Cardiac fibroblast (primary cell): ENCODE results near the gene RENBP.
A peak's percentile ranks its signal among the peaks of the same experiment; 100 is the strongest.

Experiments
- DNase-seq, 2 donors: peaks; one replicate each; pipeline versions ENCODE4 v3.0.0 to v3.0.0-alpha.2; 2010; ENCODE audit warnings: low read depth in 2 of 2
- H3K4me3 ChIP-seq, 2 donors: replicated peaks in 1 of 2; 1 replicate in 1 of 2; 2 replicates in 1 of 2; pipeline ENCODE4 v1.5.1; 2011; ENCODE audit warnings: low read depth in 2 of 2, low read length in 2 of 2, mild to moderate bottlenecking in 2 of 2, moderate library complexity in 1 of 2
- TF ChIP-seq, protein P1 (sequence below): IDR thresholded peaks from one replicate; pipeline ENCODE4 v1.5.1; 2011; ENCODE audit warnings: low read depth, mild to moderate bottlenecking, low read length, inconsistent platforms

The RENBP gene

DNA sequence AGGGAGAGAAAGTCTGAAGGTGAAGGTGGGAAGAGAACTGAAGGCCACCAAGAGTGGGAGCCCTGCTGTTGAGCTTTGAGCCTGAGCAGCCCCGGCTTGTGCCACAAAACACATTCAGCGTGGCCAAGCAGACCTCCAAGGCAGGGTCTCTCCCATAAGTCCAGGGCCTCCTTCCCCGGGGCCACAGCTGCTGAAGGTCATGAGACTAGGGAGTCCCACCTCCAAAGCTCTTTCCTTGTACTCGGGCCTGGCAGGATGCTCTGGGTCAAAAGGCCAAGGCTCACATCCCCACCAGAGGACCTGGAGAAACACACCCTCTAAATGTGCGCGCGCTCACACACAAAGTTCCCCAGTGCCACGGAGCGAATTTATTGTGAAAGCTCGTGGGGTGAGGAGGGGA is 14.9 kb downstream of the RENBP start:
- DNase-seq: no peak
- TF ChIP-seq, protein P1, sequence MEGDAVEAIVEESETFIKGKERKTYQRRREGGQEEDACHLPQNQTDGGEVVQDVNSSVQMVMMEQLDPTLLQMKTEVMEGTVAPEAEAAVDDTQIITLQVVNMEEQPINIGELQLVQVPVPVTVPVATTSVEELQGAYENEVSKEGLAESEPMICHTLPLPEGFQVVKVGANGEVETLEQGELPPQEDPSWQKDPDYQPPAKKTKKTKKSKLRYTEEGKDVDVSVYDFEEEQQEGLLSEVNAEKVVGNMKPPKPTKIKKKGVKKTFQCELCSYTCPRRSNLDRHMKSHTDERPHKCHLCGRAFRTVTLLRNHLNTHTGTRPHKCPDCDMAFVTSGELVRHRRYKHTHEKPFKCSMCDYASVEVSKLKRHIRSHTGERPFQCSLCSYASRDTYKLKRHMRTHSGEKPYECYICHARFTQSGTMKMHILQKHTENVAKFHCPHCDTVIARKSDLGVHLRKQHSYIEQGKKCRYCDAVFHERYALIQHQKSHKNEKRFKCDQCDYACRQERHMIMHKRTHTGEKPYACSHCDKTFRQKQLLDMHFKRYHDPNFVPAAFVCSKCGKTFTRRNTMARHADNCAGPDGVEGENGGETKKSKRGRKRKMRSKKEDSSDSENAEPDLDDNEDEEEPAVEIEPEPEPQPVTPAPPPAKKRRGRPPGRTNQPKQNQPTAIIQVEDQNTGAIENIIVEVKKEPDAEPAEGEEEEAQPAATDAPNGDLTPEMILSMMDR: no peak
- no peak overlapping the region for H3K4me3 ChIP-seq

DNA sequence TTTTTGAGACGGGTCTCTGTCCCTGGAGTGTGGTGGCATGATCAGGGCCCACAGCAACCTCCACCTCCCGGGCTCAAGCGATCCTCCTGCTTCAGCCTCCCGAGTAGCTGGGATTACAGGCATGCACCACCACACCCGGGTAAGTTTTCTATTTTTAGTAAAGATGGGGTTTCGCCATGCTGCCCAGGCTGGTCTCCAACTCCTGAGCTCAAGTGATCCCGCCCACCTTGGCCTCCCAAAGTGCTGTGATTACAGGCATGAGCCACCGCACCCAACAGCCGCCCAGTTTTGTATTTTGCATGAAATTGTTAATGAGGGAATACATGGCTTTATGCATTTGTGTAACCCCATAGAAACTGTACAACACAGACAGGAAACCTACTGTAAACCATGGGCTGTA is 15.6 kb downstream of the RENBP start:
- no peak for DNase-seq
- no peak overlapping the region for H3K4me3 ChIP-seq
- TF ChIP-seq, protein P1: no peak

DNA sequence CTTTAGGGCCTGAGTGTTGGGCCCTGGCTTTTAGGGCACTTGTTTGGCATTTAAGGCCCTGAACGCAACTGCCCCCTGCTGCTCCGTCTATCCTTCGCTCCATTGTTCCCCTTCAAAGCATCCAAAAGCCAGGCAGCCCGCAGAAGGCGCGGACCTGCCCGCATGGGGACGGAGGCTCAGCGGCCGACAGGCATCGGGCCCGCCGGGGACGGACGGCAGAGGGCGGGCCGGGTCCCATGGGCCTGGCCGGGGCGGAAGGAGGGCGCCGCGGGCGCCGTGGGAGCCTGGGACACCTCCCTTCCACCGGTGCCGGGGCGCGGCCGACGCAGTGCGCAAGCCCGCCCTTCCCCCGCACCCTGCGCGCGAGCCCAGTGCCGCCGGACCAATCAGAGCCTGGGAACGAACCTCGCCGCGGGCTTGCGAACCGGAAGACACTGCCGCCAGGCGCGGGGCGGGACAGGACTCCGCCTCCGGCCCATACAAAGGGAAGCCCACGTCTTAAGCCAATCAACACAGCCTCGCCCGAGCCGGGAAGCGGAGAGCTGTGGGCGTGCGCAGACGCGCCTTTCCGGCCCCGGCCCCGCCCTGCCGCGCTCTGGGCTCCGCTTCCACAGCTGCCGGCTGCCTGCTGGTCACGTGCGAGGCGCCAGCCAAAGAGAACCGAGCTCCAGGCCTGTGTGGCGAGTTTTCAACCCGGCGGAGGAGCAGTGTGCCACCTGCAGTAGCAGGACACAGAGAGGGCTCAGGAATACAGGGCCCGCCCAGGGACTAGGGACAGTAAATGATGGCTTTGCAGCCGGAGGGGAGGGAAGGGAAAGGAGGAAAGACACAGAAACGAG is 16.3 kb downstream of the RENBP start:
- TF ChIP-seq, protein P1: peak; percentile 9
- peak; percentile 97 to 99 for DNase-seq
- peak overlapping the region; percentile 52 to 58 for H3K4me3 ChIP-seq

DNA sequence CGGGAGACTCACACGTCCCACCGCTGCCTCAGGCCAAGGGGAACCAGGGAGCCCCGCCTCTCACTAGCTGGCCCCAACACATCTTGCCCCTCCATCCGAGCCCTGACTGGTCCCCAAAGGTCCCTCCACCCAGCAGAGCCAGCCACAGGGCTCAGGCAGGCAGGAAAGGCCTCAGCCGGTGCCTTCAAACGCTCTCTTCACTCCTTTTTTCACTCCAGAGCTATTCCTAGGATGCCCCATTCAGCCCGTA is 16.8 kb downstream of the RENBP start:
- DNase-seq: no peak
- H3K4me3 ChIP-seq: peak overlapping the region; percentile 52 to 58
- TF ChIP-seq, protein P1: no peak

DNA sequence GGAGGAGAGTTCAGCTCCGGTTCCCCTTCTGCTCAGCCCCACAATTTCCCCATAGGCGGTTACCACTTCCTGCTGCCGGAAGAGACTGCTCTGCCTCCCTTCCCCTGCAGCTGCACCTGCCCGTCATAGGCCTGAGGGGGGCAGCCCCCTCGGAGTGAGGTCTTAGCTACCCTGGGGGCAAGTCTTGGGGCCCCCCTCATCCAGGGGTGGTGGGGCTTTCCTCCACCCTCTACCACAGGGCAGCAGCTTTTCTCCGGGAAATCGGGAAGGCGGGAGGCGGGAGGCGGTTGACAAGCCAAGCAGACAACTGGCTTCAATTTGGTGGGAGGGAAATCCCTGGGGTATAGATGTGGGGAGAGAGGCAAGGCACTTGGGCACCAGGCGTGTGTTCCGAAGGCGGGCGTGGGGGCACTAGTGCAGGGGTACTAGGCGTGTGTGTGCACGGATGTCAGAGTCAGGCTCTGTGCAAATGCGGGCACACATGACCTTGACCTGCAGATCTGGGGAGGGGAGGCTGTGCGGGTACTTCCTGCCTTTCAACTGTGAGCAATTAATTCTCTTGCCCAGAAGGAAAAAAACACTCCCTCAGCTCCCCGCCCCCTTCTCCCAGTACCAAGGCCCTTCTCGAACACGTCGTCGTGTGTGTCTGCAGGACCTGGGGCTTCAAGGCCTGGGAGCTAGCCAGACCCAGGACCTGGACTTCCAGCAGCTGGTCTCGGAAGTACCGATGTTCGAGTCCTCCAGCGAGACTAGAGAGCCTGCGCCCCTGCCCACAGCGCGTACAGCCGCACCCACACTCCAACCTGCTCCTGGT is 17.4 kb downstream of the RENBP start:
- H3K4me3 ChIP-seq: peak overlapping the region; percentile 52 to 58
- DNase-seq: peak; percentile 27 to 44
- TF ChIP-seq, protein P1: no peak

DNA sequence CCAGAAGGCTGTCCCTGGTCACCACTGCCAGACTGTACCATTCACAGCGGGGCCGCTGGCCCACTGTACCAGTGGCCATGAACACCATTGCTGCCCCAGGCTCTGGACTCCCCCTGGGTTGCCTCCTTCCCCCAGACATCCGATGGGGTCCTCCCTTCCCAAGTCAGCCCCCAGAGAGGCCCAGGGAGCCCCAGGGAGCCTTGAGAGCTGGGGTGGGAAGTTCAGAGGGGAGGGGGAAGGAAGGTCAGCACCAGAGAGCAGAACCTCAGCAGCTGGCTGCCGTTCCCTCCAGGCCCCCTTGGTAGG is 17.9 kb downstream of the RENBP start:
- H3K4me3 ChIP-seq: no peak overlapping the region
- TF ChIP-seq, protein P1: no peak
- DNase-seq: no peak
